Measurements from ENCODE around the gene PACSIN2. TPM values are rescaled to one million over a fixed set of nuclear protein-coding genes. Genes with fewer than 3 reads are reported as not detected.

The PACSIN2 gene
- total RNA-seq, 1 donor from 2014 or later, result 87.8 TPM

- Histone ChIP-seq H4K20me1 (ENCODE audit: insufficient read depth, low read length) (peaks cover 26% of the 10 kb centered on the region), H3K4me1 (ENCODE audit: insufficient read depth, low read length) (no peaks in the 10 kb centered on the region), H3K4me2 (ENCODE audit: low read length) (no peak overlapping the region), H3K4me3 (ENCODE audit: insufficient read depth, low read depth, low read length) (no peak overlapping the region), H2AFZ (ENCODE audit: low read depth, low read length) (no peak overlapping the region), H3K27ac (ENCODE audit: low read depth, low read length) (no peak overlapping the region), H3K27me3 (ENCODE audit: insufficient read depth, low read length) (no peaks in the 10 kb centered on the region), H3K79me2 (ENCODE audit: insufficient read depth, low read length) (no peaks in the 10 kb centered on the region), H3K9ac (ENCODE audit: low read length) (no peak overlapping the region), H3K36me3 (ENCODE audit: insufficient read depth, low read length) (peaks cover 17% of the 10 kb centered on the region), H3K9me3 (ENCODE audit: insufficient read depth, low read depth, low read length) (no peaks in the 10 kb centered on the region)
- no peaks in the 10 kb centered on the region for H3K27me3 Mint-ChIP-seq (ENCODE audit: low read depth, unreplicated experiment)
- TF ChIP-seq CTCF (IDR thresholded peaks at IDR 0.05; ENCODE audit: insufficient read depth, low read depth, low read length) (no peak), EZH2 (IDR thresholded peaks at IDR 0.05; ENCODE audit: insufficient read depth, low read length) (no peak)
- FAIRE-seq (no peak), DNase-seq (ENCODE audit: low read depth) (no peak)
- H3K36me3 Mint-ChIP-seq (ENCODE audit: low read depth, unreplicated experiment), result peaks cover 28% of the 10 kb centered on the region
- no peak overlapping the region for H3K4me3 Mint-ChIP-seq (ENCODE audit: unreplicated experiment)
- no peaks in the 10 kb centered on the region for H3K4me1 Mint-ChIP-seq (ENCODE audit: low read depth, unreplicated experiment)
- no peak overlapping the region for H3K27ac Mint-ChIP-seq (ENCODE audit: unreplicated experiment)
- H3K9me3 Mint-ChIP-seq (ENCODE audit: unreplicated experiment), result no peaks in the 10 kb centered on the region
Observed at GRCh38 chr22:42879371-42880021, 135.5 kb downstream of the PACSIN2 start.

GRCh38 chr22:42878561-42879305 is 136.2 kb downstream of the PACSIN2 start:
- peaks cover 30% of the 10 kb centered on the region for H3K36me3 Mint-ChIP-seq (ENCODE audit: low read depth, unreplicated experiment)
- no peak for FAIRE-seq
- peaks cover 15% of the 10 kb centered on the region for H3K36me3 ChIP-seq (ENCODE audit: insufficient read depth, low read length)

More at GRCh38 chr22:42878561-42879305, 136.2 kb downstream of the PACSIN2 start:
- Histone ChIP-seq H3K4me1 (ENCODE audit: insufficient read depth, low read length) (no peaks in the 10 kb centered on the region), H3K79me2 (ENCODE audit: insufficient read depth, low read length) (no peaks in the 10 kb centered on the region), H2AFZ (ENCODE audit: low read depth, low read length) (no peak overlapping the region), H4K20me1 (ENCODE audit: insufficient read depth, low read length) (peaks cover 23% of the 10 kb centered on the region), H3K9me3 (ENCODE audit: insufficient read depth, low read depth, low read length) (no peaks in the 10 kb centered on the region), H3K4me3 (ENCODE audit: insufficient read depth, low read depth, low read length) (no peak overlapping the region), H3K9ac (ENCODE audit: low read length) (no peak overlapping the region), H3K27me3 (ENCODE audit: insufficient read depth, low read length) (no peaks in the 10 kb centered on the region), H3K4me2 (ENCODE audit: low read length) (no peak overlapping the region), H3K27ac (ENCODE audit: low read depth, low read length) (no peak overlapping the region)
- no peaks in the 10 kb centered on the region for H3K4me1 Mint-ChIP-seq (ENCODE audit: low read depth, unreplicated experiment)
- TF ChIP-seq CTCF (IDR thresholded peaks at IDR 0.05; ENCODE audit: insufficient read depth, low read depth, low read length) (no peak), EZH2 (IDR thresholded peaks at IDR 0.05; ENCODE audit: insufficient read depth, low read length) (no peak)
- no peaks in the 10 kb centered on the region for H3K9me3 Mint-ChIP-seq (ENCODE audit: unreplicated experiment)
- no peak for DNase-seq (ENCODE audit: low read depth)
- no peaks in the 10 kb centered on the region for H3K27me3 Mint-ChIP-seq (ENCODE audit: low read depth, unreplicated experiment)
- H3K27ac Mint-ChIP-seq (ENCODE audit: unreplicated experiment), result no peak overlapping the region
- no peak overlapping the region for H3K4me3 Mint-ChIP-seq (ENCODE audit: unreplicated experiment)

All from astrocyte (in vitro differentiated cells and primary cell).